ENCODE data around the gene RABGAP1L. TPM values are rescaled to one million over a fixed set of nuclear protein-coding genes. Genes with fewer than 3 reads are reported as not detected.

RABGAP1L gene
- polyA plus RNA-seq, 3 donors: 35.2 to 75.3 (median 63.3) TPM

GRCh38 chr1:174550296-174550695 lies 391.0 kb downstream of the RABGAP1L start:
- no peaks in the 10 kb centered on the region for H3K36me3 ChIP-seq (replicated peaks in 1 of 2; ENCODE audit: control insufficient read depth in 1 of 2, insufficient read depth in 2 of 2, low read length in 2 of 2)
- intact Hi-C loops (cut with micrococcal nuclease): no loop called here
- TF ChIP-seq CTCF (IDR thresholded peaks at IDR 0.05): no peak
- no peak overlapping the region for H3K9ac ChIP-seq (ENCODE audit: insufficient read depth, low read length, poor library complexity, severe bottlenecking)
- H3K4me3 ChIP-seq (replicated peaks in 1 of 3; ENCODE audit: low read depth in 2 of 3, low read length in 3 of 3): no peak overlapping the region
- no peak overlapping the region for H3K27ac ChIP-seq (ENCODE audit: low read depth in 1 of 2, low read length in 2 of 2)
- Mint-ChIP-seq H3K27me3 (ENCODE audit: low read depth in 3 of 3) (no peaks in the 10 kb centered on the region), H3K36me3 (peaks cover 1 to 2% of the 10 kb centered on the region in 2 donors), H3K27ac (no peak overlapping the region), H3K4me1 (no peaks in the 10 kb centered on the region), H3K4me3 (no peak overlapping the region), H3K9me3 (peaks cover 0 to 9% (median 3%) of the 10 kb centered on the region in 7 donors)
- no peak overlapping the region for H2AFZ ChIP-seq (ENCODE audit: insufficient read depth, low read depth, low read length, poor library complexity, severe bottlenecking)
- peaks cover 0 to 3% of the 10 kb centered on the region in 2 donors for H3K9me3 ChIP-seq (replicated peaks in 1 of 2; ENCODE audit: control insufficient read depth in 1 of 2, insufficient read depth in 1 of 2, low read length in 2 of 2)
- WGBS (ENCODE audit: insufficient coverage): 100% methylated on average over 2 of the region's 3 CpGs
- H3K27me3 ChIP-seq (ENCODE audit: control insufficient read depth in 2 of 2, insufficient read depth in 2 of 2, low read length in 2 of 2): no peaks in the 10 kb centered on the region
- H3K4me2 ChIP-seq (replicated peaks; ENCODE audit: extremely low read depth, low read length, poor library complexity, severe bottlenecking): no peak overlapping the region
- H3K4me1 ChIP-seq (ENCODE audit: control insufficient read depth in 1 of 2, insufficient read depth in 2 of 2, low read length in 2 of 2): no peaks in the 10 kb centered on the region
- H3K79me2 ChIP-seq (ENCODE audit: insufficient read depth, low read length): no peaks in the 10 kb centered on the region
- DNase-seq: no peak
- no peaks in the 10 kb centered on the region for H4K20me1 ChIP-seq (ENCODE audit: insufficient read depth, low read length)

GRCh38 chr1:174556392-174556791 lies 397.1 kb downstream of the RABGAP1L start:
- no peak overlapping the region for H3K27ac ChIP-seq (ENCODE audit: low read depth in 1 of 2, low read length in 2 of 2)
- no peaks in the 10 kb centered on the region for H3K27me3 ChIP-seq (ENCODE audit: control insufficient read depth in 2 of 2, insufficient read depth in 2 of 2, low read length in 2 of 2)
- H3K4me2 ChIP-seq (replicated peaks; ENCODE audit: extremely low read depth, low read length, poor library complexity, severe bottlenecking): no peak overlapping the region
- intact Hi-C loops (cut with micrococcal nuclease): no loop called here
- no peaks in the 10 kb centered on the region for H3K4me1 Mint-ChIP-seq
- no peak for TF ChIP-seq CTCF (IDR thresholded peaks at IDR 0.05)
- no peaks in the 10 kb centered on the region for H3K79me2 ChIP-seq (ENCODE audit: insufficient read depth, low read length)
- no peak overlapping the region for H3K4me3 ChIP-seq (replicated peaks in 1 of 3; ENCODE audit: low read depth in 2 of 3, low read length in 3 of 3)
- H4K20me1 ChIP-seq (ENCODE audit: insufficient read depth, low read length): no peaks in the 10 kb centered on the region
- no peak for DNase-seq
- H3K4me1 ChIP-seq (ENCODE audit: control insufficient read depth in 1 of 2, insufficient read depth in 2 of 2, low read length in 2 of 2): no peaks in the 10 kb centered on the region
- H3K9me3 ChIP-seq (replicated peaks in 1 of 2; ENCODE audit: control insufficient read depth in 1 of 2, insufficient read depth in 1 of 2, low read length in 2 of 2): no peaks in the 10 kb centered on the region
- H3K36me3 ChIP-seq (replicated peaks in 1 of 2; ENCODE audit: control insufficient read depth in 1 of 2, insufficient read depth in 2 of 2, low read length in 2 of 2): no peaks in the 10 kb centered on the region
- H3K9me3 Mint-ChIP-seq: peaks cover 0 to 11% (median 2%) of the 10 kb centered on the region in 7 donors
- no peak overlapping the region for H2AFZ ChIP-seq (ENCODE audit: insufficient read depth, low read depth, low read length, poor library complexity, severe bottlenecking)
- no peaks in the 10 kb centered on the region for H3K27me3 Mint-ChIP-seq (ENCODE audit: low read depth in 3 of 3)
- WGBS (ENCODE audit: insufficient coverage): no CpG with 5 or more reads among the region's 1 CpG
- no peak overlapping the region for H3K4me3 Mint-ChIP-seq
- no peaks in the 10 kb centered on the region for H3K36me3 Mint-ChIP-seq
- H3K9ac ChIP-seq (ENCODE audit: insufficient read depth, low read length, poor library complexity, severe bottlenecking): no peak overlapping the region
- H3K27ac Mint-ChIP-seq: no peak overlapping the region

Data from CD14-positive monocyte (primary cell).